HCT116 (cell line): Measurements from ENCODE around the gene COL4A1. TPM values are rescaled to one million over a fixed set of nuclear protein-coding genes. Genes with fewer than 3 reads are reported as not detected.

Experiments used
- ATAC-seq: fragments of 200-7000 bp; cut with Tn5 transposase; 2 replicates; pipeline ENCODE4 v1.9.1; 2020; ENCODE audit warnings: mild to moderate bottlenecking, moderate library complexity
- BruUV-seq: library from RNA; stranded (reverse); fragments of 400-500 nt; replicated peaks from 2 replicates; lab custom pipeline; 2021; lab: Mats Ljungman, UMichigan
- CTCF ChIA-PET: fragments of 300-600 bp; sonication (Branson Sonifier 250); formaldehyde crosslinking; loops from one replicate; lab custom pipeline; 2021; ENCODE audit warnings: antibody characterized with exemption; lab: Charles Lee
- POLR2A ChIA-PET: fragments of 300-600, 350-600 bp; sonication (Branson Sonifier 250); formaldehyde crosslinking; loops from one replicate; lab custom pipeline; 2021; ENCODE audit warnings: antibody characterized with exemption; lab: Charles Lee
- RAD21 ChIA-PET, 2 experiments: fragments of 300-600 bp; sonication (Branson Sonifier 250); formaldehyde crosslinking; loops; one replicate each; lab custom pipeline; 2023; ENCODE audit warnings: low total read pairs in 2 of 2; ENCODE audit not compliant: uncharacterized antibody in 2 of 2, unreplicated experiment in 2 of 2, low non-redundant PET in 1 of 2; lab: Charles Lee
- DNase-seq: peaks from one replicate; pipeline ENCODE4 v3.0.0-alpha.2; 2010; ENCODE audit warnings: low read depth, low spot score
- H2AFZ ChIP-seq: fragments of 200-600 bp; shearing (Covaris generic), sonication (generic); 2 replicates; pipeline ENCODE4 v1.6.1; 2017; ENCODE audit warnings: low read depth, mixed run types, mixed read lengths, antibody characterized with exemption, low read length; ENCODE audit not compliant: poor library complexity, severe bottlenecking
- H3K27ac ChIP-seq: 2 replicates; pipeline ENCODE4 v1.5.1; 2012; ENCODE audit warnings: low read depth, low read length
- H3K27me3 ChIP-seq: fragments of 200-600 bp; sonication (generic); 2 replicates; pipeline ENCODE4 v1.6.1; 2016; ENCODE audit warnings: mixed run types, low read length, mixed read lengths; ENCODE audit not compliant: insufficient read depth
- H3K36me3 ChIP-seq, 2 experiments: fragments of 200-500 bp in 1 of 2; fragments of 200-600 bp in 1 of 2; sonication (Bioruptor generic) in 1 of 2; sonication (generic) in 1 of 2; 2 replicates each; pipeline versions ENCODE4 v1.5.1 to v1.6.1; 2014 to 2016; ENCODE audit warnings: low read length in 2 of 2, inconsistent platforms in 1 of 2, mixed read lengths in 1 of 2, mixed run types in 1 of 2; ENCODE audit not compliant: insufficient read depth in 2 of 2, control insufficient read depth in 1 of 2
- H3K4me1 ChIP-seq, 2 experiments: fragments of 200-600 bp in 1 of 2; sonication (generic) in 1 of 2; 2 replicates each; pipeline versions ENCODE4 v1.5.1 to v1.6.1; 2012 to 2017; ENCODE audit warnings: low read length in 2 of 2, inconsistent platforms in 1 of 2, mild to moderate bottlenecking in 1 of 2, mixed read lengths in 1 of 2, mixed run types in 1 of 2, moderate library complexity in 1 of 2; ENCODE audit not compliant: insufficient read depth in 2 of 2, control insufficient read depth in 1 of 2
- H3K4me2 ChIP-seq: fragments of 200-600 bp; sonication (generic); 2 replicates; pipeline ENCODE4 v1.6.1; 2017; ENCODE audit warnings: mixed run types, low read length, mixed read lengths
- H3K4me3 ChIP-seq, 2 experiments: fragments of 200-600 bp in 1 of 2; sonication (generic) in 1 of 2; replicated peaks in 1 of 2; 2 replicates each; pipeline ENCODE4 v1.5.1; 2011 to 2016; ENCODE audit warnings: low read length in 2 of 2, control low read depth in 1 of 2, low read depth in 1 of 2, mild to moderate bottlenecking in 1 of 2, mixed read lengths in 1 of 2, mixed run types in 1 of 2
- H3K79me2 ChIP-seq: fragments of 200-600 bp; sonication (generic); 2 replicates; pipeline ENCODE4 v1.6.1; 2017; ENCODE audit warnings: mild to moderate bottlenecking, mixed run types, low read length, moderate library complexity, mixed read lengths; ENCODE audit not compliant: insufficient read depth
- H3K9ac ChIP-seq: fragments of 200-600 bp; sonication (generic); 2 replicates; pipeline ENCODE4 v1.6.1; 2016; ENCODE audit warnings: low read length, mixed read lengths
- H3K9me2 ChIP-seq: fragments of 200-600 bp; sonication (generic), shearing (Covaris generic); 2 replicates; pipeline ENCODE4 v1.6.1; 2017; ENCODE audit warnings: mixed run types, mild to moderate bottlenecking, moderate library complexity; ENCODE audit not compliant: insufficient read depth
- H3K9me3 ChIP-seq, 2 experiments: fragments of 200-500 bp in 1 of 2; fragments of 200-600 bp in 1 of 2; sonication (Bioruptor generic) in 1 of 2; sonication (generic) in 1 of 2; 2 replicates each; pipeline ENCODE4 v1.6.1; 2014 to 2017; ENCODE audit warnings: low read length in 2 of 2, mixed read lengths in 2 of 2, inconsistent platforms in 1 of 2, low read depth in 1 of 2, mild to moderate bottlenecking in 1 of 2, mixed run types in 1 of 2, moderate library complexity in 1 of 2; ENCODE audit not compliant: control insufficient read depth in 1 of 2, insufficient read depth in 1 of 2
- H4K20me1 ChIP-seq: fragments of 200-600 bp; sonication (generic), shearing (Covaris generic); 2 replicates; pipeline ENCODE4 v1.6.1; 2017; ENCODE audit warnings: mixed run types, mild to moderate bottlenecking, moderate library complexity; ENCODE audit not compliant: insufficient read depth
- CTCF ChIP-seq, 3 experiments: fragments of 200-600 bp in 1 of 3; sonication (generic) in 1 of 3; IDR thresholded peaks in 2 of 3; conservative IDR thresholded peaks in 1 of 3; 2 replicates each; pipeline ENCODE4 v1.5.1; 2012 to 2017; ENCODE audit warnings: low read depth in 2 of 3, low read length in 2 of 3, antibody characterized with exemption in 1 of 3, borderline replicate concordance in 1 of 3, control low read depth in 1 of 3, mild to moderate bottlenecking in 1 of 3, mixed read lengths in 1 of 3, mixed run types in 1 of 3, moderate library complexity in 1 of 3; ENCODE audit not compliant: insufficient read depth in 1 of 3
- EZH2 ChIP-seq: fragments of 200-600 bp; sonication (generic); IDR thresholded peaks from 2 replicates; pipeline ENCODE4 v1.6.1; 2017; ENCODE audit warnings: antibody characterized with exemption, mixed run types
- EZH2phosphoT487 ChIP-seq: fragments of 200-600 bp; IDR thresholded peaks from 2 replicates; pipeline ENCODE4 v1.6.1; 2018; ENCODE audit warnings: antibody characterized with exemption, borderline replicate concordance
- MAX ChIP-seq: IDR thresholded peaks from 2 replicates; pipeline ENCODE4 v1.6.1; 2012
- SP1 ChIP-seq: IDR thresholded peaks from 2 replicates; pipeline ENCODE4 v1.6.1; 2012; ENCODE audit warnings: low read depth
- ZFX ChIP-seq: fragments of 450-650 bp; IDR thresholded peaks from 2 replicates; pipeline ENCODE4 v1.6.1; 2017
- intact Hi-C: fragments of 100-400 bp; cut with micrococcal nuclease; formaldehyde crosslinking; loops from 2 replicates; pipeline ENCODE4 v1.10.0; 2022
- total RNA-seq: library from RNA; stranded (reverse); gene quantifications from one replicate; pipeline ENCODE4 v1.2.1, GENCODE V29; 2021; ENCODE audit not compliant: unreplicated experiment

Gene COL4A1
- total RNA-seq, 1 experiment from 2014 or later: 0.57 TPM

- DNase-seq (no peak), ATAC-seq (no peak)
- CTCF ChIA-PET: interaction anchor here (1.2 kb wide), 1 partner anchor 120 kb away, joined by 3 read pairs; no protein-coding TSS in a partner anchor
- Histone ChIP-seq H3K27me3 (peaks cover 13% of the 10 kb centered on the region; the same call in 1 of the 2 replicates), H3K27ac (no peak overlapping the region), H3K36me3 (no peaks in the 10 kb centered on the region), H3K9me3 (no peaks in the 10 kb centered on the region), H3K4me1 (peaks cover 17 to 18% of the 10 kb centered on the region in 2 experiments), H4K20me1 (no peaks in the 10 kb centered on the region), H3K9ac (no peak overlapping the region), H2AFZ (no peak overlapping the region), H3K4me3 (no peak overlapping the region), H3K4me2 (no peak overlapping the region), H3K9me2 (no peaks in the 10 kb centered on the region), H3K79me2 (no peaks in the 10 kb centered on the region)
- intact Hi-C loops: no loop called here
- POLR2A ChIA-PET: no interaction called here
- BruUV-seq: no TSS peak
- RAD21 ChIA-PET: no interaction called here
- no peak for TF ChIP-seq EZH2phosphoT487
- no peak for TF ChIP-seq CTCF (IDR thresholded peaks at IDR 0.05 in 2 of 3, conservative IDR thresholded peaks at IDR 0.05 in 1 of 3; ENCODE audit: borderline replicate concordance in 1 of 3, insufficient read depth in 1 of 3, low read depth in 2 of 3, low read length in 2 of 3)
- no peak for TF ChIP-seq EZH2
- no peak for TF ChIP-seq ZFX
- TF ChIP-seq MAX: no peak
- TF ChIP-seq SP1: no peak
Observed at GRCh38 chr13:110324026-110324749, 17.2 kb upstream of the COL4A1 start.
